Measurements from ENCODE around the gene ARFGAP1.

GRCh38 chr20:63257629-63258028, 15.0 kb upstream of the ARFGAP1 start:
- TF ChIP-seq CTCF (conservative IDR thresholded peaks at IDR 0.05; ENCODE audit: low read depth, low read length) (no peak), USF2 (IDR thresholded peaks at IDR 0.05; ENCODE audit: low read depth, low read length) (no peak), POLR2A (IDR thresholded peaks at IDR 0.05; ENCODE audit: low read depth, low read length) (no peak), SMC3 (IDR thresholded peaks at IDR 0.05; ENCODE audit: low read depth, low read length) (no peak), ELK1 (IDR thresholded peaks at IDR 0.05; ENCODE audit: borderline replicate concordance, low read depth, low read length) (no peak), RFX5 (IDR thresholded peaks at IDR 0.05; ENCODE audit: low read depth, low read length) (no peak), BHLHE40 (IDR thresholded peaks at IDR 0.05; ENCODE audit: low read depth, low read length) (no peak), CHD1 (IDR thresholded peaks at IDR 0.05; ENCODE audit: low read depth, low read length) (no peak), RAD21 (IDR thresholded peaks at IDR 0.05; ENCODE audit: low read length) (no peak), FOS (IDR thresholded peaks at IDR 0.05; ENCODE audit: low read depth, low read length) (no peak), MXI1 (IDR thresholded peaks at IDR 0.05; ENCODE audit: borderline replicate concordance, low read depth, low read length) (no peak), RCOR1 (IDR thresholded peaks at IDR 0.05; ENCODE audit: insufficient replicate concordance, low read length) (no peak)
